GM10847 (cell line): ENCODE data around the gene CLIP2.

Experiments used
- POLR2A ChIP-seq: IDR thresholded peaks from 2 replicates; pipeline ENCODE4 v1.6.1; 2011; ENCODE audit not compliant: insufficient read length; ENCODE audit errors: extremely low read depth

CLIP2 gene

GRCh38 chr7:74288034-74288881, 949 bp upstream of the CLIP2 start:
- TF ChIP-seq POLR2A: no peak

GRCh38 chr7:74289659-74290552, 699 bp downstream of the CLIP2 start:
- TF ChIP-seq POLR2A: no peak

GRCh38 chr7:74290553-74290950, 1.3 kb downstream of the CLIP2 start:
- TF ChIP-seq POLR2A: no peak

GRCh38 chr7:74290981-74291441, 1.8 kb downstream of the CLIP2 start:
- TF ChIP-seq POLR2A: no peak

- no peak for TF ChIP-seq POLR2A
Observed at GRCh38 chr7:74291535-74291934, 2.3 kb downstream of the CLIP2 start.

DNA sequence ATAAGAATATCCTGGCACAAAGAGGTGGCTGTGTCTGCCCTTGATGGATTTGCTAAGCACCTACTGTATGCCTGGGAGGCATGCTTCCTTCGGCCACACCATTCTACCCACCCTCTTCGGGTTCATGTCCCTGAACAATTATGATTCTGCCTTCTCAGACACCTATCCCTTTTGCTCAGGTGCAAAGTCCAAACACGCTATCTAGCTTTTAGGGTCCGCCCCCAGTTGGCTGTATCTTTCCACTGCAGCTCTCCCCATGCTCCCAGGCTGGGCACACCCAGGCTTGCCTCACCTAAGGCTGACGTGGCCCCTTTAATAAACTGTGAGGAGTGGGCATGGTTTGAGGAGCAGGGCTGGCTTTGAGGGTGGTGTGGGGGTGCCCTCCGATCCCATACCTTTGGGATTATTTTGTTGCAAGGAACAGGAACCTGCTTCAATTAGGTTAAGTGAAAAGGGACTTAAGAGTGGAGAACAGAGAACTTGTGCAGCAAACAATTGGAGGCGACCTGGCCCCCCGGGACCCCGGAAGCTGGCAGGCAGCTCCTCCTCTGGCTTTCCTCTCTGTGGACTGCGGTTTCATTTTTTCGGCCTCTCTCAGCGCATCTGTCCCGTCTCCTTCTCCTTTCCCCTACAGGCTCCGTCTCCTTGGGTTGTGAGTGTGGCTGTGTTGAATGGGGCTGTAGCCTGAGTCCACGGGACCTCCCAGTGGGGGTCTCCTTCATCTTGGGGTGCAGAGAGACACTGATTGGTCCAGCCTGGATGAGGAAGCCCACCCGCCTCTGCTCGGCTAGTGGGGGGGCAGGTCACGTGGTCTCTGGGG, 3.8 kb downstream of the CLIP2 start:
- TF ChIP-seq POLR2A: no peak

- no peak for TF ChIP-seq POLR2A
Observed at GRCh38 chr7:74293577-74293908, 4.3 kb downstream of the CLIP2 start.

DNA sequence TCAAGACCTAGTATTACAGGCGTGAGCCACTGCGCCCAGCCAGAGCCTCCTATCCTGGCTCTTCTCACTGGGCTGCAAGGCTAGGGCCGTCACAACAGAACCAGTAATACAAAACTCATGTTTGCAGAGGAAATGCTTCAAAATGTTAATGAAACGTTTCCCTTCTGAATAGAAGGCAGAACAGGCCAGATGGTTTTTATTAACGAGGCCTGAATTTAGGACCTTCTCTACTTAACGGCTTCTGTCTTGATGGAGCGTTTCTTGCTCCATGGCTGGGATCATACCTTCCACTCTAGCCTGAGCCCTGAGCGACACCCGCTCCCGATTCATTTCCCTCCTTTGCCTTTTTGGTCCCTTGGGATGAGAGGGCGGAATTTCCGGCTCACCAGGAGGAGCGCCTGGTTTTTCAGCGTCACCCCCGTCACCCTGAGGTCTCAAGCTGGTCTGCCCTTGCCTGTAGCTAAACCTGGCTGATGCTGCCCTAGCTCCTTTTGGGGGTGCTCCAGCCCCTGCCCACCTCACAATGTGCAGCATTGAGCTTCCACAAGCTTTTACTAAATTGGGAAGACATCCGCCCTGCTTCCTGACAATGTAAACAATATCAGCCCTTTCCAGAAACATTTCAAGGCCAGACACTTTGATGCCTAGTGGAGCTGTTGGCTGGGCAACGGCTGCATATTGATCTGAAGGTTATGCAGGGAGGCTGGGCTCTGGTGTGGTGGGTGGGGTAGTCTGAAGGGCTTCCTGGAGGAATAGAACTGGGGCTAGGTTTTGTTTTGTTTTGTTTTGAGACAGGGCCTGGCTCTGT, 5.2 kb downstream of the CLIP2 start:
- TF ChIP-seq POLR2A: no peak

DNA sequence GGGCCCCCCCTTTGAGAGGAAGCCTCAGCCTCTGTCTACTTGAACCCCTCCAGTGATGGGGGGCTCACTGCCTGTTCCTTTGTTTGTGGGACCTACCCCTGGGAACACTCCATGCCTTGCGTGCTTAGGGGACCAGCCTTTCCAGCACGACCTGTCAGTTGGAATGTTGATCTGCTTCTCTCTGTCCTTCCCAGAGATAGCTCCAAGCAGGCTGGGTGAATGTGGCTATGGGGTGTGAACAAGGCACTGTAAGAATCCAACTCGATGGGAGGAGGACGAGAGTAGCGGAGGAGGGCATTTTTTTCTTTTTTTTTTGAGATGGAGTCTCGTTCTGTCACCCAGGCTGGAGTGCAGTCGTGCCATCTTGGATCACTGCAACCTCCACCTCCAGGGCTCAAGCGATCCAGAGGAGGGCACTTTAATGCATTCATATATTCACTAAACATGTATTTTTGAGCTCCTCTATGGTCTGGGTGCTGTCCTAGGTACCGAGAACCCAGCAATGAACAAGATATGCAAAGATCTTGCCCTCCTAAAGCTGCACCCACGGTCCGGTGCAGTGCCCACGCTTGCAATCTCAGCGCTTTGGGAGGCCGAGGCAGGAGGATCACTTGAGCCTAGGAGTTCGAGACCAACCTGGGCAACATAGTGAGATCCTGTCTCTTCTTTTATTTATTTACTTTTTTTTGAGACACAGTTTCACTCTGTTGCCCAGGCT, 8.5 kb downstream of the CLIP2 start:
- no peak for TF ChIP-seq POLR2A

DNA sequence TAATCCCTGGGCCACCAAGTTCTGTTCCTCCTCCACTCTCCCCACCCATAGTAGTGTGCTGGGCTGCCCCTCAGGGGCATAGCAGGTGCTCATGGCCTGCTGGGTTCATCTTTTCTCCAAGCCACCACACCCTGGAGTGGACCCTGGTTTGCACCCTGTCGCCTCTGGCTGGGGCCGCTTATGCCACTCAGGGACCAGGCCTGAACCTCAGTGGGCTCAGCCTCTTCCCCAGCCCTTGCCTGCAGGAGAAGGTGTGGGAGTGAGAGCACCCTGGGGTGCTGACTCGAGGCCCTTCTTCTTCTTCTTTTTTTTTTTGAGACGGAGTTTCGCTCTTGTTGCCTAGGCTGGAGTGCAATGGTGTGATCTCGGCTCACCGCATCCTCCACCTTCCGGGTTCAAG, 10.2 kb downstream of the CLIP2 start:
- no peak for TF ChIP-seq POLR2A

GRCh38 chr7:74300926-74301325, 11.7 kb downstream of the CLIP2 start:
- TF ChIP-seq POLR2A: no peak

DNA sequence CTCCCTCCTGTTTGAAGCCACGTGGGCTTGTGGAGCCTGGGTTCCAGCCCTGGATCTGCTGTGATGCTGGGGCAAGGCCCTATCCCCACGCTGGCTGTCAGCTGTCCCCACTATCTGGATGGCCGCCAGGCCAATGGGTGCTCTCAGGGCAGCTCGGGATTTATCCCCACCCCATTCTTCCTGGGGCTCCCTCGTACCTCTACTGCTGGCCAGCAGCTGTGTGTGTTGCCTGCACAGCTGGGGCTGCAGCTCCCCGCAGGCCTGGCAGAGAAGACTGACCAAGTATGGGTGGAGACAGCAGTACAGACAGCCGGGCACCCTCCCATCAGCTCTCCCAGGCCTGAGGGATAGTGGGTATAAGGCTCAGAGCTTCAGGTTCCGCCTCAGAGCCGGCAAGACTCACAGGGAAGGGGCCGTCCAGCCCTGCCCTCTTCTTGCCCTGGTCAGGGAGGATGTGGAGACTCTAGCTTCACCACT, 13.6 kb downstream of the CLIP2 start:
- TF ChIP-seq POLR2A: no peak

DNA sequence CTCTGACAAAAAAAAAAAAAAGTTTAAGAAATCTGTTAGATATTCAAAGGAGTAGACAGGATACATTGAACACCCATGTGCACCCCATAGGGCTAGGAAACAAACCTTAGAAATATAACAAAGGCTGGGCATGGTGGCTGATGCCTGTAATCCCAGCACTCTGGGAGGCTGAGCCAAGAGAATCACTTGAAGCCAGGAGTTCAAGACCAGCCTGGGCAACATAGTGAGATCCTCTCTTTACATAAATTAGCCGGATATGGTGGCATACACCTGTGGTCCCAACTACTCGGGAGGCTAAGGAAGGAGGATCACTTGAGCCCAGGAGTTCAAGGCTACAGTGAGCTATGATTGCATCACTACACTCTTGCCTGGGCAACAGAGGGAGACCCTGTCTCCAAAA, 15.3 kb downstream of the CLIP2 start:
- no peak for TF ChIP-seq POLR2A
